ENCODE data around the gene CELA2A. TPM values are rescaled to one million over a fixed set of nuclear protein-coding genes. Genes with fewer than 3 reads are reported as not detected.

CELA2A gene
- total and polyA plus RNA-seq, 9 of the 15 experiments (the other 6 are each of a cell fraction or from before 2014, with no cell fraction given): 0.62 TPM; not detected in 8

DNA sequence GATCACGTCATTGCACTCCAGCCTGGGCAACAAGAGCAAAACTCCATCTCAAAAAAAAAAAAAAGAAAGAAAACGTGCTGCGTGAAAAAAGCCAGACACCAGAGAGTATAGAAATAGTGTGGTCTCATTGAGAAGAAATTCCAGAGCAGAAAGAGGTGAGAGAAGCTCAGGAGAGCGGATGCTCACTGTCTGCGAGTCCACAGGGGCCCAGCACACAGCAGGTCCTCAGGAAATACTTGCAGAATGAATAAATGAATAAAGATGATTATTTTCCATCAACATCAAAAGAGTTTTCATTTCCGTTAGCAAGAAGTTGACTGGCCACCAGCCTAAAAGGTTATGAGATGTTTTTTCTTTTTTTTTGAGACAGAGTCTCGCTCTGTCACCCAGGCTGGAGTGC lies 53.1 kb downstream of the CELA2A start:
- FAIRE-seq (no peak), ATAC-seq (no peak), DNase-seq (ENCODE audit: extremely low read depth in 1 of 4, low spot score in 3 of 4) (no peak)
- Histone ChIP-seq H3K9me1 (ENCODE audit: control insufficient read depth, insufficient read depth, low read length) (no peaks in the 10 kb centered on the region), H3K27ac (ENCODE audit: extremely low read depth, low read depth, low read length) (no peak overlapping the region), H3K4me3 (no peak overlapping the region), H3K9me3 (replicated peaks; ENCODE audit: control insufficient read depth, insufficient read depth, low read depth, low read length) (no peaks in the 10 kb centered on the region), H3K9ac (ENCODE audit: insufficient read depth in 1 of 2, low read depth in 2 of 2, low read length in 2 of 2) (no peak overlapping the region), H3K27me3 (ENCODE audit: control insufficient read depth in 2 of 2, insufficient read depth in 2 of 2, low read length in 2 of 2) (no peaks in the 10 kb centered on the region), H3K79me2 (ENCODE audit: control insufficient read depth, insufficient read depth, low read length) (peaks cover 10% of the 10 kb centered on the region; the same call in 2 of the 3 replicates), H3K4me2 (ENCODE audit: insufficient read depth, low read length) (no peak overlapping the region), H3K4me1 (replicated peaks in 1 of 2; ENCODE audit: control insufficient read depth in 2 of 2, insufficient read depth in 2 of 2, low read length in 2 of 2) (peaks cover 6 to 8% of the 10 kb centered on the region in 2 experiments; a peak in 4 of 5 replicates), H2AFZ (ENCODE audit: low read depth, low read length) (no peak overlapping the region), H3K36me3 (ENCODE audit: control insufficient read depth, insufficient read depth, low read length) (peaks cover 56% of the 10 kb centered on the region; the same call in 2 of the 3 replicates), H4K20me1 (replicated peaks; ENCODE audit: control insufficient read depth, insufficient read depth, low read length) (no peaks in the 10 kb centered on the region; the same call in 1 of the 2 replicates)
- intact Hi-C loops (cut with micrococcal nuclease) (no loop called here), in situ Hi-C loops (cut with MboI) (no loop called here)
- POLR2A ChIA-PET: interaction anchor here (0.7 kb wide), 1 partner anchor 96 kb away, joined by 3 read pairs; no protein-coding TSS in a partner anchor
- CTCF ChIA-PET (ENCODE audit: low intra/inter-chr PET ratio): no interaction called here
- BruUV-seq (replicated peaks): no TSS peak
- TF ChIP-seq, protein P1, sequence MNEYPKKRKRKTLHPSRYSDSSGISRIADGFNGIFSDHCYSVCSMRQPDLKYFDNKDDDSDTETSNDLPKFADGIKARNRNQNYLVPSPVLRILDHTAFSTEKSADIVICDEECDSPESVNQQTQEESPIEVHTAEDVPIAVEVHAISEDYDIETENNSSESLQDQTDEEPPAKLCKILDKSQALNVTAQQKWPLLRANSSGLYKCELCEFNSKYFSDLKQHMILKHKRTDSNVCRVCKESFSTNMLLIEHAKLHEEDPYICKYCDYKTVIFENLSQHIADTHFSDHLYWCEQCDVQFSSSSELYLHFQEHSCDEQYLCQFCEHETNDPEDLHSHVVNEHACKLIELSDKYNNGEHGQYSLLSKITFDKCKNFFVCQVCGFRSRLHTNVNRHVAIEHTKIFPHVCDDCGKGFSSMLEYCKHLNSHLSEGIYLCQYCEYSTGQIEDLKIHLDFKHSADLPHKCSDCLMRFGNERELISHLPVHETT (CRISPR knock-in tag; conservative IDR thresholded peaks at IDR 0.05 in 1 of 2, IDR thresholded peaks at IDR 0.05 in 1 of 2): no peak
- no peak for TF ChIP-seq KDM2B (CRISPR knock-in tag; IDR thresholded peaks at IDR 0.05)
- 75% methylated on average over 6 of the region's 7 CpGs for WGBS (ENCODE audit: insufficient coverage, low coverage, missing lambda C conversion rate)

Data from K562 (cell line).